HepG2 (cell line): Measurements from ENCODE around the gene TRIM10. TPM values are rescaled to one million over a fixed set of nuclear protein-coding genes. Genes with fewer than 3 reads are reported as not detected.

Experiments
- ATF7 ChIP-seq, 2 experiments: fragments of 450-650 bp in 1 of 2; sonication (generic) in 1 of 2; formaldehyde crosslinking in 1 of 2; IDR thresholded peaks; 2 replicates each; pipeline versions ENCODE4 v1.4.0 to v1.6.1; 2016 to 2020; ENCODE audit warnings: antibody characterized with exemption in 1 of 2, mild to moderate bottlenecking in 1 of 2, missing genetic modification reagents in 1 of 2
- PHF5A ChIP-seq: IDR thresholded peaks from one replicate; pipeline ENCODE4 v1.6.1; 2018; ENCODE audit warnings: low read depth, missing genetic modification reagents; ENCODE audit not compliant: unreplicated experiment
- TFDP1 ChIP-seq: IDR thresholded peaks from 2 replicates; pipeline ENCODE4 v1.6.1; 2016; ENCODE audit warnings: missing compliant biosample characterization, missing genetic modification reagents, borderline replicate concordance
- USF2 ChIP-seq, 2 experiments: sonication (generic) in 1 of 2; formaldehyde crosslinking in 1 of 2; IDR thresholded peaks; 2 replicates each; pipeline versions ENCODE4 v1.5.1 to v1.6.1; 2011 to 2020; ENCODE audit warnings: borderline replicate concordance in 1 of 2, low read depth in 1 of 2, low read length in 1 of 2, mild to moderate bottlenecking in 1 of 2, missing genetic modification reagents in 1 of 2, moderate library complexity in 1 of 2
- ZNF770 ChIP-seq: sonication (generic); formaldehyde crosslinking; IDR thresholded peaks from 2 replicates; pipeline ENCODE4 v1.5.0; 2020; ENCODE audit warnings: mild to moderate bottlenecking, missing genetic modification reagents
- polyA plus RNA-seq, 8 experiments: library from polyadenylated mRNA; depleted of rRNA in 3 of 8; stranded (reverse) in 7 of 8; unstranded in 1 of 8; fragments of >200 nt; fragmentation: Illumina TruSeq in 4 of 8; extraction: Trizol in 4 of 8; gene quantifications; 2 replicates each; pipeline versions ENCODE4 v1.2.1 to v1.2.3, GENCODE V29; 2011 to 2016; ENCODE audit warnings: low read depth in 4 of 8, missing spikeins in 1 of 8, mixed read lengths in 1 of 8; ENCODE audit not compliant: insufficient read depth in 1 of 8
- total RNA-seq, 5 experiments: library from RNA; depleted of rRNA; stranded (reverse); fragments of >200 nt; fragmentation: Illumina TruSeq; extraction: Trizol; gene quantifications; 2 replicates each; pipeline ENCODE4 v1.2.3, GENCODE V29; 2016; ENCODE audit warnings: low read depth in 1 of 5

The TRIM10 gene
- total and polyA plus RNA-seq, 2 of the 13 experiments (the other 11 are each of a cell fraction or from before 2014, with no cell fraction given): 4.1 to 6.8 TPM

- TF ChIP-seq ATF7 (IDR thresholded peaks at IDR 0.05) (no peak), ATF7 (CRISPR knock-in tag; IDR thresholded peaks at IDR 0.05) (no peak), TFDP1 (CRISPR knock-in tag) (peak; percentile 22; the same call in 1 of the 2 replicates), ZNF770 (CRISPR knock-in tag) (peak; percentile 95), USF2 (IDR thresholded peaks at IDR 0.05; ENCODE audit: low read depth, low read length) (0 out of 2 replicates have a peak, but pooled peaks have one; percentile 11), USF2 (CRISPR knock-in tag; IDR thresholded peaks at IDR 0.05; ENCODE audit: borderline replicate concordance) (no peak), PHF5A (peak; percentile 37)
These were observed 3.7 kb upstream of the TRIM10 start (continued) for GRCh38 chr6:30164714-30165113.
